ENCODE data around the gene WAC. TPM values are rescaled to one million over a fixed set of nuclear protein-coding genes. Genes with fewer than 3 reads are reported as not detected.

The WAC gene
- polyA plus RNA-seq, 4 donors, result 128 to 170 (median 159) TPM

- no peak for DNase-seq (ENCODE audit: low read depth in 4 of 4, low spot score in 3 of 4)
Measured at GRCh38 chr10:28661035-28661434, 128.1 kb downstream of the WAC start.

- peak in 2 of 4 donors; percentile 71 to 79 for DNase-seq (ENCODE audit: low read depth in 4 of 4, low spot score in 3 of 4)
Measured at GRCh38 chr10:28663576-28664368, 130.9 kb downstream of the WAC start.

- DNase-seq (ENCODE audit: low read depth in 4 of 4, low spot score in 3 of 4), result no peak
Measured at GRCh38 chr10:28664369-28664740, 131.4 kb downstream of the WAC start.

- no peak for DNase-seq (ENCODE audit: low read depth in 4 of 4, low spot score in 3 of 4)
Measured at GRCh38 chr10:28666751-28667467, 134.0 kb downstream of the WAC start.

GRCh38 chr10:28668363-28669226, 135.7 kb downstream of the WAC start:
- peak in 1 of 4 donors; percentile 55 for DNase-seq (ENCODE audit: low read depth in 4 of 4, low spot score in 3 of 4)

- DNase-seq (ENCODE audit: low read depth in 4 of 4, low spot score in 3 of 4), result no peak
Measured at GRCh38 chr10:28669227-28670173, 136.6 kb downstream of the WAC start.

Other genes with a start within 250 kb of the WAC start
- 10 to 100 TPM in 1 of 4 donors, 1 to 10 TPM in 3; 7.7 to 10.3 (median 8.8) TPM for gene MPP7, start 230.1 kb upstream of the WAC start, polyA plus RNA-seq (ENCODE audit: insufficient read length in 4 of 4)
- 10 to 100 TPM; 44.5 to 57.1 (median 50.3) TPM for gene BAMBI, start 144.4 kb downstream of the WAC start, polyA plus RNA-seq (ENCODE audit: insufficient read length in 4 of 4)

Data from right renal pelvis (tissue), 4 donors.